ELF-1 (cell line): Measurements from ENCODE around the gene RXFP4.

Experiments used
- DNase-seq: peaks from one replicate; pipeline ENCODE4 v3.0.0-alpha.2; 2016; ENCODE audit warnings: low read depth, low spot score

The RXFP4 gene

GRCh38 chr1:155960081-155960745 is 18.8 kb downstream of the RXFP4 start:
- DNase-seq, result no peak

- peak; percentile 60 for DNase-seq
These were observed 20.5 kb downstream of the RXFP4 start for GRCh38 chr1:155961937-155962336.

- DNase-seq, result no peak
These were observed 21.3 kb downstream of the RXFP4 start for GRCh38 chr1:155962599-155963211.

- no peak for DNase-seq
These were observed 22.8 kb downstream of the RXFP4 start for GRCh38 chr1:155964193-155964592.

- DNase-seq, result no peak
These were observed 24.7 kb downstream of the RXFP4 start for GRCh38 chr1:155966135-155966534.

GRCh38 chr1:155966750-155967149 is 25.3 kb downstream of the RXFP4 start:
- no peak for DNase-seq

- peak; percentile 30 for DNase-seq
These were observed 26.1 kb downstream of the RXFP4 start for GRCh38 chr1:155967341-155968050.

- DNase-seq, result no peak
These were observed 26.6 kb downstream of the RXFP4 start for GRCh38 chr1:155968051-155968400.

- DNase-seq, result no peak
These were observed 27.2 kb downstream of the RXFP4 start for GRCh38 chr1:155968670-155969069.

GRCh38 chr1:155969377-155969791 is 27.9 kb downstream of the RXFP4 start:
- DNase-seq, result no peak

- DNase-seq, result peak; percentile 40
These were observed 29.2 kb downstream of the RXFP4 start for GRCh38 chr1:155970531-155971167.

- no peak for DNase-seq
These were observed 30.7 kb downstream of the RXFP4 start for GRCh38 chr1:155971910-155972809.

- no peak for DNase-seq
These were observed 32.3 kb downstream of the RXFP4 start for GRCh38 chr1:155973723-155974122.

GRCh38 chr1:155974208-155975115 is 33.0 kb downstream of the RXFP4 start:
- no peak for DNase-seq

GRCh38 chr1:155975375-155976061 is 34.1 kb downstream of the RXFP4 start:
- no peak for DNase-seq

GRCh38 chr1:155976062-155976912 is 34.8 kb downstream of the RXFP4 start:
- peak; percentile 63 for DNase-seq

GRCh38 chr1:155976913-155977689 is 35.7 kb downstream of the RXFP4 start:
- no peak for DNase-seq
